IPS DF 4.7 (cell line): ENCODE data around the gene HTD2.
"Not testable (repeated sequence)": the region's sequence is repeated elsewhere in the genome, so short reads cannot be mapped to it uniquely, and the experiment has no call there.

ENCODE experiments used
- DNase-seq: peaks from one replicate; pipeline ENCODE4 v3.0.0-alpha.2; 2013; ENCODE audit warnings: low spot score; ENCODE audit errors: extremely low read depth

The HTD2 gene

DNA sequence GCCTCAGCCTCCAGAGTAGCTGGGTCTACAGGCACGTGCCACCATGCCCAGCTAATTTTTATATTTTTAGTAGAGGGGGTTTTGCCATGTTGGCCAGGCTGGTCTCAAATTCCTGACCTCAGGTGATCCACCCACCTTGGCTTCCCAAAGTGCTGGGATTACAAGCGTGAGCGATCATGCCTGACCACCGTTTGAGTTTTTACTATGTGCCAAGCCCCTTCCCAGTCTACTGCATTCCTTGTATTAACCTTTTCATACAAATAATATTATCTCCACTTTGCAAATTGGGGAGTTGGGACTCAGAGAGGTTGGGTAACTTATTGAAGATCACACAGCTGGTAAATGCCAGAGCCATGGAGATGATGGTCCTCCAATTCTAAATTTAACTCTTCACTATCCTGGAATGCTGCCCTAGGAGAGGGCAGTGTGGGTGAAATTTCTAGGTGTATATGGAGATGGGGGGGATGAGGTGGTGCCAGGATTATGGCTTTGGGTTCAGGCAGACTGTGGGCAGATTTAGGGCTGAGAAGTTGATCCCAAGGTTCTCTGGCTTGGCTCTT is 25.4 kb downstream of the HTD2 start:
- DNase-seq = no peak

DNA sequence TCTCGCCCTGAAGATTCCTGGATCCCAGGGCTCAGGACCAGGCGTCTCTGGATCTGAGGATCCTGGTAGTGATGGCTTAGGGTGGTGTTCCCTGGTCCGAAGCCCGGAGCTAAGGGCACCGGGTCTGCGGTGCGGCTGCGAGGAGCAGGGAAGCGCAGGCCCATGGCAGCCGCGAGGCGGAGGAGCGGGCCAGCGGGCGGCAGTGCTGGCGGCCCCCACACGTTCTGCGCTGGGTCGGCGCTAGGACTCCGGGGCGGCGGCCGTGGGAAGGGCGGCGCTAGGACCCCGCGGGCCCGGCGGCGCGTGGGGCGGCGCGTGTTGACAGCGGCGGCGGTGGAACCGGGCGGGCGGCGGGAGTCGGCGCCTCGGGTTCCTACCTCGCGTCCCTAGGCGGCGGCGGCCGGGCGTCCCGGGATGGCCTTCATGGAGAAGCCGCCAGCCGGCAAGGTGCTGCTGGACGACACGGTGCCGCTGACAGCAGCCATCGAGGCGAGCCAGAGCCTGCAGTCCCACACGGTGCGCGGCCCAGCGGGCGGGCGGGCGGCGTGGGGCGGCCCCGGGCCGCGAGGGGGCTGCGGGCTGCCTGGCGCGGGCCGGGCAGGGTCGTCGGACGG is 26.4 kb downstream of the HTD2 start, which contains the start of gene PXK:
PXK (plus strand) TSS at position 318 of the 614 bp plus-strand sequence; CDS start at position 415, 97 bp downstream.
- no peak for DNase-seq

DNA sequence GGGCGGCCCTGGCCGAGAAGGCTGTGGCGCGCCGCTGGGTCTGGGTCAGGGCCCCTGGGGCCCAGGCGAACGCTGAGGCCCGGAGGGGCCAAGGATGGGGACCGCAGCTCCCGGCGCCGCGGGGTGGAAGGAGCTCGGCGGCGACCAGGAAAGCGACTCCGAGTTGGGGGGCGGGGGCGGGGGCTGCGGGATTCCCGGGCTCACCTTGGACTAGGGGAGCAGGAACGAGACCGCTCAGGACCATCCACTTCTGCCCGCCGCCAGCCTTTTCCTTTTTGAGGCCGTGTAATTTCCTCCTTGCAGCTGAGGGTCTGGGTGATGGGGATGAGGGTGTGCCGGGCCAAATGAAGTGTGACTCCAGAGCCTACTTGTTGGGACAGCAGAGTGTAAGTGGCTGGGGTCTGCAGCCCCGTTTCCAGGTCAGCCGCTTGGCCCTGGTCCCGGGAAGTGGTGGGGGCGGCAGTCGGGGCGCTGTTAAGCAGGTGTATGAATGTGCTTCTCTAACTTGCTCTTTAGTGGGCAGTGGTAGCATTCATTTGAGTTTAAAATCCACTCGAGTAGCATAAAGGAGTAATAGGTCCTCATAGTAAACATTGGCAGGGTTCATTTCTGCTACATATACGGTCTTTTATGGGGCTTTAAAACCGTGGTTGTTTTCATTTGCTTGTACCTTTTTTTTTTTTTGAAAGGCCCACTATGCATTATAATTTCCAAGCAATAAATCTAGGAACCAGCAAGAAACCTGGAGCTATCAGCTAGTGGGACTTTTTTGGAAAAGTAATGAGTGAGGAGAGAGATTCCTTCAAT is 27.1 kb downstream of the HTD2 start:
- DNase-seq = no peak

DNA sequence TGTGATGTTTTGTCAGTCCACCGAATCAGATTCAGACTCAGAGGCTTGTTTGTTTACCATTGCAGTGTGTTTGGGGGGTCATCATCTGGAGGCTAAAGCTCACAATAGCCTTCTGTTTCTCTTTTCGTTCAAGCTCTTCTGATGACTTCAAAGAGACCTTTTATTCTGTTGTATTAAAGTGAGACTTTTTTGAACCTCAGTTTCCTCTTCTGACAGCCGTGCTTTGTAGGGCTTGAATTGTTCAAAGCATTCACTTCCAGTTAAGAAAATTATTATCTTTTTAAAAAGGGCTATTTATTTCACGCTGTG is 27.6 kb downstream of the HTD2 start:
- DNase-seq = no peak

DNA sequence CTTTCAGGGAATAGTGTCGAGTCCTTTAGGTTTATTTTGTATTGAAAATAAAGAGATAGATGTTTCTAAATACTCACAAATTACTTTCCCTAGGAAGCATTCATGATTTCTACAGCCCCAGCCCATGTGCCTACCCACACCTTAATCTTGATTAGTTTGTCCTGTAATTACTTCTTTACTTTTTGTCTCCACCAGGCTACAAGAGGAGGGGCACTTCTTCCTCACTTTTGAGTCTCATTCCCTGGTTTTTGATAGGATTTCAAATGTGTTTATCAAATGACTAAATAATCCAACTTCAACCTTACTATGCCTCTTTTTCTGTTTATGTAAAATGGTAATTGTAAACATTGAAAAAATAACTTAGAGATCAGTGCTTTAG is 28.2 kb downstream of the HTD2 start:
- DNase-seq = no peak

DNA sequence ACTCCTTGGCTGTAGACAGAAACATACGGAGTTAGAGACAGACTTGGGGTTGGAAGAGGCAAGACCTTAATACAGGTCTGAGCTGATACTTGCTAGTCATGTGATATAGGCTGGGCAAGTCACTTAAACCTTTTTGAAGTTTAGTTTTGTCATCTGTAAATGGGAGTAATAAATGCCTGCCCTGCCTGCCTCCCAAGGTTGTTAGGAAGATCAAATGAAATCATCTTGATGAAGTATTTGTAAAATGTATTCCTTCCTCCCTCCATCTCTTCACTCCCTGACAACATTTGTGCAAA is 29.3 kb downstream of the HTD2 start:
- DNase-seq = no peak

DNA sequence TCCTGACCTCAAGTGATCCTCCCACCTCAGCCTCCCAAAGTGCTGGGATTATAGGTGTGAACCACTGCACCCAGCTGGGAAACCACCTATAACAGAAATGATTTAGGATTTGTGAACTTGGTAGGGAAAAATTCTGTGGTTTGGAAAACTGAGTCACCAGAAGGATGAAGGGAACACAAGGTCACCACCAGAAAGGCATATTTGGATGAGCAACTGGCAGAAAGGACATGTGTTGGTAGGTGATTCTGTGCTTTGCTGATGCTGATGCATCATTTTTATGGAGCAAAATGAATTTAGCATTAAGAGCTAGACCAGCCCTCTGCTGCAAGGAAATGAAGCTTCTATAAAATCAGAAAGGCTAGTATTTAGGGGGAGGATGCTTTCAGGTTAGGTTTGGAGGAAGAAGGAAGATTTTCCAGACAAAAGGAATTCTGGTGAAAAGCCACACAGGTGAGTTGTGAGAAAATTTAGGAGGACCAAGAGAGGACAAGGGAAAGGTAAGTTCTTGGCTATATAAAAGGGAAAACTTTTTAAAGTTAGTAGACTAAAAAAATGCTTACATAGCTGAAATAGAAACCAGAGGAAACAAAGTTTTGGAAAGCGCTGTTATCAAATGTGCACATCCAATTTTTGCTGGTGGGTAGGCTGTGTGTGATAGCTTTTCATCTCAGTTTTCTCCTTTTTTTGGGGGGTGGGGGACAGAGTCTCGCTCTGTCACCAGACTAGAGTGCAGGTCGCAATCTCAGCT is 30.0 kb downstream of the HTD2 start:
- DNase-seq = no peak

DNA sequence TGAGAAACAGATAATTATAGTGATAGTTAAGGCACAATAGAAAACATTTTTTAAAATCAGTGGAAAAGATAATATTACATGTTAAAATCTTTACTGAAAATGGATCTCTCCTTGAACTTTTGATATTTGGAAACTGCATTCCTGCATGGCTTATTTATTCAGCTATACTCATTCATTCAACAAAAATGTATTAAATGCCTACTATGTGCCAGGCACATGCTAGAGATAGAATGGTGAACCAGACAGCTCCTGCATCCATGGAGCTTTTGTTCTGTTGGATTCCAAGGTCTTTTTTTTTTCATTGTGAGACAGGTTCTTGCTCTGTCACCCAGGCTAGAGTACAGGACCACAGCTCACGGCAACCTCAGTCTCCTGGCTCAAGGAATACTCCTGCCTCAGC is 30.9 kb downstream of the HTD2 start:
- no peak for DNase-seq

DNA sequence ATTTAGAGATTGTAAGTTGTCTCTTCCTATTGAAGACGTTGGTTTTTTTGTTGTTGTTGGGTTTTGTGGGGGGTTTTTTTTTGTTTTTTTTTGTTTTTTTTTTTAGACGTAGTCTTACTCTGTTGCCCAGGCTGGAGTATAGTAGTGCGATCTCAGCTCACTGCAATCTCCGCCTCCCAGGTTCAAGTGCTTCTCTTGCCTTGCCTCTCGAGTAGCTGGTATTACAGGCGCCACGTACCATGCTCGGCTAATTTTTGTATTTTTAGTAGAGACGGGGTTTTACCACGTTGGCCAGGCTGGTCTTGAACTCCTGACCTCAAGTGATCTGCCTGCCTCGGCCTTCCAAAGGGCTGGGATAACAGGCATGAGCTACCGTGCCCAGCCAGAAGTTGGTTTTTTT is 32.8 kb downstream of the HTD2 start:
- not testable (repeated sequence) for DNase-seq

DNA sequence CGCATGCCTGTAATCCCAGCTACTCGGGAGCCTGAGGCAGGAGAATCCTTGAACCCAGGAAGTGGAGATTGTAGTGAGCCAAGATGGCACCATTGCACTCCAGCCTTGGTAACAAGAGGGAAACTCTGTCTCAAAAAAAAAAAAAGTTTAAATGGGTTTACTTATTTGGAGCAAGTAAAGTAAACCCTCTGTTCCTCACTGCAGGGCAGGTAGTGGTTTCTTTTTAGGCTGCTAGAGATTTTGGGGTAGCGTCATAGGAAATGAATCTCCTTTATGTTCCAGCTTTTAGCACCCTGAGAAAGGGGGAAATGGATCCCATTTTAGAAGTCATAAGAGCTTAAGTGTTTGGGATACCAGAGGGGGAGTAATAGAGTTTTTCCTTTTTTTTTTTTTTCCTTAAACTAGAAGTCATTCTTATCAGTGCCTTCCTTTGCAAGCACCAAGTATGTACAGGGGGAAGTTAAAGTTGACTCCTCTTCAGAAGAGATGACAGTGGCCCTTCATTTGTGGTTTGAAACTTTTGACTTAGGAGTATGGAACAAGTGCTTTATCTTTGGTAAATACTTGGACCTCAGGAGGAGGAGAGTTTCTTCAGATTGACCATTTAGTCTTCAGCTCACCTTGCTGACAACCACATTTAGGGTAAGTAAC is 34.4 kb downstream of the HTD2 start:
- no peak for DNase-seq

DNA sequence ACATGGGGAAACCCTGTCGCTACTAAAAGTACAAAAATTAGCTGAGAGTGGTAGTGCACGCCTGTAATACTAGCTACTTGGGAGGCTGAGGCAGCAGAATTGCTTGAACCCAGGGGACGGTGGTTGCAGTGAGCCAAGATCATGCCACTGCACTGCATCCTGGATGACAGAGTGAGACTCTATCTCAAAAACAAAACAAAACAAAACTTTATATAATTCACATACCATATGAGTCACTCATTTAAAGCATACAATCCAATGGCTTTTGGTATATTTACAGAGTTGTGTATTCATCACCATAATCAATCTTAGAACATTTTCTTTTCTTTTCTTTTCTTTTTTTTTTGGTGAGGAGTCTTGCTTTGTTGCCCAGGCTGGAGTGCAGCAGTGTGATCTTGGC is 35.1 kb downstream of the HTD2 start:
- no peak for DNase-seq

DNA sequence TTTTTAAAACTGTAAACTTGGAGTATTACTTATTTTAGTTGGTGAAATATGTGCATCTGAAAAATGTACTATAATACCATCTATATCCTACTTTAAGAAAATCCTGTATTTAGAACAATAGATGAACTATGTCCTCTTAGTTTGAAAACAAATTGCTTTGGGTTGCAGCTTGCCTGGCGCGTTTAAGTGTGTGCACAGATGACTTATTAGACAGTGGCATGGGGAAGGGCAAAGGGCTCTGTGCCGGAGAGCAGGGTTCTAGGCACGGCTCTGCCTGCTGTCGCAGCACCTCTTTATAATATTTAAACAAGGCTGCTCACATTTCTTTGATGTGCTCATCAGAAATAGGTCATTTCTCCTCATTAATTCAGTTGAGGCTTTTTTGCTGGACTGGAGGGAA is 36.4 kb downstream of the HTD2 start:
- no peak for DNase-seq

DNA sequence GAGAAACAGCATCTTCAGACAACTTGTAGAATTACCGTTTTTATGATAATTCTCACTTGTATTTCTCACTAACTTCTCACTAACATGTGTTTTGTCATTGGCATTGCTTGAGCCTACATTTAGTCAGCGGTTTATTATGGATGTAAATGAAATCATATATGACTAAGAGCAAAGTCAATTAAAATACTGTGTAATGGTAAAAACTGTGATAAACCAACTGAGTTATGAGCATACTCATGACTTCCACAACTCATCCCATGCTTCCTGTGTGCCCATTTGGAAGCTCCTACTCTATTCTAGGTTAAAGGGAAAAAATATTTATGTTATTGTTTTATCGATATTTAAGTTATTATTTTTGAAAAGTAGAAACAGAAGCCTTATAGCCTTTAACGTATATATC is 39.1 kb downstream of the HTD2 start:
- no peak for DNase-seq

DNA sequence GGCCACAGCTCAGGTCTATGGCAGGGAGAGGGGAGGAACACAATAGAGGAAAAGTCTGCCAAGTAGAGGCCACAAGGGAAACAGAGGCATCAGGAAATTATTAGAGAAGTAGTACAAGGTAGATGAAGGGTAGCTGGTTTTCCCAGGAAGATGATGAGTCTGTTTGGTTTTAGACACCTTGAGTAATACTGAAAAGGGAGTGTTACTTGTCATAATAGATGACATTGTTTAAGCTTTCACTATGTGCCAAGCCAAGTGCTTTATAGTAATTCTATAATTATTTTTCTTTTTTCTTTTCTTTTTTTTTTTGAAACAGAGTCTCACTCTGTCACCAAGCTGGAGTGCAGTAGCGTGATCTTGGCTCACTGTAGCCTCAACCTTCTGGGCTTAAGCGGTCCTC is 40.0 kb downstream of the HTD2 start:
- no peak for DNase-seq

DNA sequence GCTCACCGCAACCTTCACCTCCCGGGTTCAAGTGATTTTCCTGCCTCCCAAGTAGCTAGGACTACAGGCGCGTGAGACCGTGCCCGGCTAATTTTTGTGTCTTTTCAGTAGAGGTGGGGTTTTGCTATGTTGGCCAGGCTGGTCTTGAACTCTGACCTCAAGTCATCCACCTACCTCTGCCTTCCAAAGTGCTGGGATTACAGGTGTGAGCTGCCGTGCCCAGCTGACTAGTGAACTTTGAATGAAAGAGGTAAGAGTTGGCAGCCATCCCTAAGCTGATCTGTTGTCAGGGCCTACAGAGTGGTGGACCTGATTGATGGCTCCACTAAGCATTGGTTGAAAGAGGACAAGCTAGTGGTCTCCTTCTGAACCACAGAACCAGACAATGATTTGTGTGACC is 41.7 kb downstream of the HTD2 start:
- DNase-seq = no peak

DNA sequence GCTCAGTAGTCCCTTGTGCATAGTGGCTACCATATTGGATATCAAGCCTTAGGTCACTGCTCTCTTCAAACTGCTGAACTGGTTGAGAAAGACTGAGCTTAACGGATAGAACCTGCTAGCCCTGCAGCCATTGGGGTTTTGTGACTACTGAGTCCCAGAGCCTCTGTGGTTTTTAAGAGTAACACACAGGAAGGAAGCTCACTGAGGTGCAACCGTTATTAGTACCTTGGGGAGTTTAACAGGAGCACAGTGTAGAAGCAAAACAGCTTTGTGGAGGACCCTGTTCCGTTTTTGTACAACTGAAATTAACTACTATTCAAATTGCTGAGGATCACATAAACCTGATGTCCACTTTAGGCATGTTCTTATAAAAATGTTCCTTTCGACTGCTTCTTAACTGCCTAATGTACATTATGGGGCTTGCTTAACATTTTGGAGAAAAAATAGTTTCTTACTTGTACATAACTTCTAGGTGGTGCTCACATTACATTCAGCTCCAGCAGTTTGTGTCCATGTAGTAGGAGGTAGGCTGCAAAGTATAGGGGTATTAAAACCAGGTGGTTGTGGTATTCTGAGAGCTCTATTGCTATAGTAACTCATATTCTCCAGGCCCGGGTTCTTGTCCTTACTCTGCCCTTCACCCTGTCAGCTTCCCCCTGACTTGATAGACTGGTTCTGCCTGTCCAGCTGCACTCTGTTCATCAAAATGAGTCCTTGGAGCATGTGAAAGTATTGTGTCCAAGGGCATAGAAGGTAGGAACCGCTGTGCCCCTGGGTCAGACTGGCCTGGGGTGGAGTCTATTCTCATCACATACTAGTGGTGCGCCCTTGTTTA is 43.7 kb downstream of the HTD2 start:
- no peak for DNase-seq

DNA sequence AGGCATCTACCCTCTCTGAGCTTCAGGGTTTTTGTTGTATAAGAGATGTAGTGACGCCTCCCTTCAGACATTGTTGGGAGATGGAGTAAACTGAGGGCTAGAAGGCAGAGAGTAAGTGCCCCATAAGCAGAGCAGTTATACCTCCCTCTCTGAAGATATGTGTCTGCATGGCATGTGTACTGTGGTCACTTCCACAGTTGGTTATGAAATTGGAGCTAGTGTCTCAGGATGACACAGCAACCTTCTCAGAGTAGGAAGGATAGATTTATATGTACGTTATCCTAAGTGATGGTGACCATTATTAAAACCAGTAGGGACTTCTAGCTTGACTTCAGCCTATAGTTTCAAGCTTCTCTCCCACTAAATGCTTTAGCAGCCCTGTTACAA is 44.3 kb downstream of the HTD2 start:
- DNase-seq = no peak

DNA sequence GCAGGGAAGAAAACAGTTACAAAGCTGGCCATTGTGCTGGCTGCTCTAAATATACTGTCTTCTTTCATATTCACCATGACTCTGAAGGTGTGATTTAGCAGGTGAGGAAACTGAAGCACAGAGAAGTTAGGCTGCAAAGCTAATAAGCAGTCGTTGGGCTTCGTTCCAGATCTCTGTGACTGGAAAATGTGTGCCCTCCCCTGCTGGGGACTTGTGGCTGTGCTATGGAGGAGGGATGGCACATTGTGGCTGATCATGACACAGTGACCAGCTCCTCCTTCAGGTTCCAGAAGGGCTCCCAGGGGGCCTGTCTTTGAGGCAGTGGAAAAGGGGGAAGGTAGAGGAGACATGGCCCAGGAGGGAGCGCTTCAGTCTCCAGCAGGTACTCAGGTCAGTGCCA is 45.6 kb downstream of the HTD2 start:
- no peak for DNase-seq

DNA sequence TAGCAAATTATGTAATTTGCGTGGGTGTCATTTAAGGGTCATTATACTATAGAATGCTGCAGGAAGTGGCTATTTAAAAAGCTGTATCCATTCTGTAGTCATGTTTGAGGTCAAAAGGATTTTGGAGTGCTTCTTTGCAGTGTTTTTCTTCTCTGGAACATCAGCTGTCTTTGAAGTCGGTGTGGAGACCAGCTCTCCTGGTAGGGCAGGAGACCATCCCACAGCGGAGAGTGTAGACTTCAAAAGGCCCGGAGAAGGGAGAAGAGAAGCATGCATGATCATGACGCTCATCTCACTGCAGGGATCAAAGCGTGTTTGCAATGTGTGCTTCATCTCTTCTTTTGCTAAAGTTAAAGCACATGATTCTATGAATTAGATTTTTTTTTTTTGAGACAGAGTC is 46.3 kb downstream of the HTD2 start:
- no peak for DNase-seq

DNA sequence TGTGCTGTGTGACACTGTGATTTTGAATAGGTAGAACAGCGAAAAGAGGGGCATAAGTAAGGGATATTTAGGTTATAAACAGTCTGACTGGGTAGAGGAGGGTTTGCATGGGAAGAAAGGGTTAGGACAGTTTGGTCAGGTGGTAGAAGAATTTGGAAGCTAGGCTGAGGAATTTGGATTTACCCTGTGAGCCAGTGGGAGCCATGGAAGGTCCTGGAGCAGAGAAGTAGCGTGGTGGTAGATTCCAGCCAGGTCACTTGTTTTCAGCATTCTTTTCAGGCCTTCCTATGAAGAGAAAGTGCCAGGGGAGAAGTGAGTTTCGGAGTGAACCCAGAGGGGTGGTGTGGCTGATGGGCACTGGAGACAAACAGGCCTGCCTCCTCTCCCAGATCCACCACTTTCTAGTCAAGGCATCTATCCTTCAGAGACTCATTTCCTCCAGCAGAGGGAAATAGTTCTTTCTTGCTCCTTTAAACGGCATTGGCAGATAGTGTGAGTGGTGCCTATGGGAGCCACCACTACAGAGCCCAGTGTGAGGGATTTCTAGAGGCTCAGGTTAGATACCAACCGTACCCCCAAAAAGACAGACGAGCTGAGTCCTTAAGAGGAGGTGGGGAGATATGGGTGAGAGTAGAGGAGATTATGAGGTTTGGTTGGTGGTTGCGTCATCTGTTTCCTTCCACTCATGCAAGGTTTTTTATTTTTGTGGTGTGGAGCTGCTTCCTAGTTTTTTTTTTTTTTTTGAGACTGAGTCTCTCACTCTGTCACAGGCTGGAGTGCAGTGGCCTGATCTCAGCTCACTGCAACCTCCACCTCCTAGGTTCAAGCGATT is 47.6 kb downstream of the HTD2 start:
- DNase-seq = no peak
